Nephron progenitor cell (in vitro differentiated cells): Measurements from ENCODE around the gene INTS15.
A peak's percentile ranks its signal among the peaks of the same experiment; 100 is the strongest.

Experiments used
- DNase-seq: peaks from one replicate; pipeline ENCODE4 v3.0.0; 2021
- H3K27ac Mint-ChIP-seq: 2 replicates; pipeline ENCODE4 v1.8.0; 2021; ENCODE audit warnings: mild to moderate bottlenecking, moderate library complexity, mixed read lengths
- H3K27me3 Mint-ChIP-seq: 2 replicates; pipeline ENCODE4 v1.8.0; 2021; ENCODE audit warnings: mild to moderate bottlenecking, low read depth, mixed read lengths; ENCODE audit not compliant: poor library complexity
- H3K36me3 Mint-ChIP-seq: 2 replicates; pipeline ENCODE4 v1.8.0; 2021; ENCODE audit warnings: low read depth, mixed read lengths
- H3K4me1 Mint-ChIP-seq: 2 replicates; pipeline ENCODE4 v1.8.0; 2021; ENCODE audit warnings: mixed read lengths
- H3K4me3 Mint-ChIP-seq: 2 replicates; pipeline ENCODE4 v1.8.0; 2021; ENCODE audit warnings: mild to moderate bottlenecking, moderate library complexity, mixed read lengths
- H3K9me3 Mint-ChIP-seq: 2 replicates; pipeline ENCODE4 v1.8.0; 2021; ENCODE audit warnings: mild to moderate bottlenecking, moderate library complexity, mixed read lengths
- CTCF ChIP-seq: fragments of 200-600 bp; sonication (generic); IDR thresholded peaks from 2 replicates; pipeline ENCODE4 v1.5.0; 2021; ENCODE audit warnings: antibody characterized with exemption

The INTS15 gene

GRCh38 chr7:6612819-6613218, 23.0 kb downstream of the INTS15 start:
- Mint-ChIP-seq H3K4me3 (no peak overlapping the region), H3K27me3 (peaks cover 6% of the 10 kb centered on the region), H3K36me3 (peaks cover 4% of the 10 kb centered on the region), H3K4me1 (peaks cover 11% of the 10 kb centered on the region), H3K27ac (no peak overlapping the region), H3K9me3 (peaks cover 2% of the 10 kb centered on the region)
- no peak for DNase-seq
- TF ChIP-seq CTCF, result no peak

GRCh38 chr7:6613706-6614105, 23.9 kb downstream of the INTS15 start:
- H3K4me3 Mint-ChIP-seq, result peak overlapping the region; percentile 45
- no peak for TF ChIP-seq CTCF
- peaks cover 2% of the 10 kb centered on the region for H3K9me3 Mint-ChIP-seq
- peaks cover 11% of the 10 kb centered on the region for H3K4me1 Mint-ChIP-seq
- H3K27me3 Mint-ChIP-seq, result peaks cover 6% of the 10 kb centered on the region
- H3K27ac Mint-ChIP-seq, result no peak overlapping the region
- H3K36me3 Mint-ChIP-seq, result peaks cover 13% of the 10 kb centered on the region
- DNase-seq, result no peak

- Mint-ChIP-seq H3K27ac (peak within 1 kb of the TSS; percentile 60), H3K9me3 (peaks cover 2% of the 10 kb centered on the region), H3K27me3 (peaks cover 6% of the 10 kb centered on the region), H3K36me3 (peaks cover 15% of the 10 kb centered on the region), H3K4me1 (peaks cover 11% of the 10 kb centered on the region), H3K4me3 (peak within 1 kb of the TSS; percentile 84)
- no peak for TF ChIP-seq CTCF
- peak; percentile 73 for DNase-seq
These were observed 25.3 kb downstream of the INTS15 start, which contains the start of gene ZNF853 for GRCh38 chr7:6614953-6615722. Gene ZNF853 (plus strand): TSS chr7:6615610. CDS start chr7:6616175, 565 bp downstream.

- Mint-ChIP-seq H3K27ac (no peak overlapping the region), H3K27me3 (peaks cover 6% of the 10 kb centered on the region), H3K4me3 (peak overlapping the region; percentile 71), H3K36me3 (peaks cover 15% of the 10 kb centered on the region), H3K4me1 (peaks cover 11% of the 10 kb centered on the region), H3K9me3 (peaks cover 2% of the 10 kb centered on the region)
- TF ChIP-seq CTCF, result no peak
- peak; percentile 48 for DNase-seq
These were observed 26.1 kb downstream of the INTS15 start for GRCh38 chr7:6615723-6616555.

- H3K4me3 Mint-ChIP-seq, result peak overlapping the region; percentile 79
- peaks cover 24% of the 10 kb centered on the region for H3K36me3 Mint-ChIP-seq
- H3K4me1 Mint-ChIP-seq, result peaks cover 11% of the 10 kb centered on the region
- no peaks in the 10 kb centered on the region for H3K9me3 Mint-ChIP-seq
- no peak overlapping the region for H3K27ac Mint-ChIP-seq
- no peak for DNase-seq
- TF ChIP-seq CTCF, result no peak
- H3K27me3 Mint-ChIP-seq, result peaks cover 6% of the 10 kb centered on the region
These were observed 27.2 kb downstream of the INTS15 start for GRCh38 chr7:6616854-6617643.
